TTC549 (cell line): Measurements from ENCODE around the gene B3GAT3.
"Not testable (repeated sequence)": the region's sequence is repeated elsewhere in the genome, so short reads cannot be mapped to it uniquely, and the experiment has no call there.

Experiments used
- FAIRE-seq: peaks from 2 replicates; lab custom pipeline; 2012; peaks lifted over from hg19 to GRCh38; lab: Jason Lieb, UNC

B3GAT3 gene

GRCh38 chr11:62621567-62622470, at the start of gene B3GAT3:
Gene B3GAT3 (minus strand): TSS chr11:62621986. CDS start chr11:62621947, 39 bp downstream.
- peak; percentile 49 for FAIRE-seq

DNA sequence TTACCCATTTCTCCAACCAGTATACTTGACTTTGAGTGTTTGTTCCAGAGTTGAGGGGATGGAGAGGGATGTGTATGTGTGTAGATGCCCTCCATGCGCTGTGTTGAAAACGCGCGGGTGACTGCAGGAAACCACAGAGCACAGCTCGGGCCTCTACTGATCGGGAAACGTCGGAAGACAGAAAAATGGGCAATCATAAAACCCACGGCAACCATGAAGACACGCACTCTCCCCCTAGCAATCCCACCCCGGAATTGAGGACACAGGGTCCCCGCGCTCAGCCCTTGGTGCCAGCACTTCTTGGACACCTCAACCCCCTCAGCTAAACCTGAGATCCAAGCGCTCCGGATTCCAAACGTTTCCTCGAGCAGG, 49.4 kb upstream of the B3GAT3 start:
- FAIRE-seq, result no peak

DNA sequence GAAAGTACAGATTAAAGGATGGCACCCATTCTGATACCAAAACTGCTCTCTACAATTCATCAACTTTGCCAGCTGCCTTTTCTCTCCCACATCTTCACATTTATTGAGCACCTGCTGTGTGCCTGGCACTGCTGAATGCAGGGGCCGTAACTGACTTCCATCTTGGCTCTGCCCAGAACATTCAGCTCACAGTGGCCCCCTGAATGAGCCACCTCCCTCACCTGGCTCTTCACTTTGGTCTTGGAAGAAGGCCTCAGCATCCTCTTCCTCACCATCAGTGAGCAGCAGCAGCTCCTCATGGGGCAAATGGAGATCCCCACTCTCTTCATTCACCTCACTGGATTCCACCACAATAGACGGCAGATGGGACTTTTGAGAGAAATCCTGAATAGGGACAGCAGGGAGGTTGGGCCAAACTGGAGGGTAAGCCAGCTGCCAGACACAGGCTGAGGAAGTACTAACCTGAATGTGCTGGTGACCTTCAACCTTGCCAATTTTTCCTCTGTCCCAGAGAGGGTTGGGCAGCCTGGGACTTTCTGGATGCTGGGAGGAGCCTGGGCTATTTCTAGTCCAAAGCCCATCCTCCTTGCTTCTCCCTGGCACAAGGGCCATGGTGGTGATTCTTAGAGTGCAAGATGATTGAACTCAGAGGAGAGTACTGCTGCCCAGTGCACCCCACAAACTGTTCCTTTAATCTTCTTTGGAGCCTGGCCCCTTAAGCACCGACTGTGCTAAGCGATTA, 47.8 kb upstream of the B3GAT3 start:
- no peak for FAIRE-seq

DNA sequence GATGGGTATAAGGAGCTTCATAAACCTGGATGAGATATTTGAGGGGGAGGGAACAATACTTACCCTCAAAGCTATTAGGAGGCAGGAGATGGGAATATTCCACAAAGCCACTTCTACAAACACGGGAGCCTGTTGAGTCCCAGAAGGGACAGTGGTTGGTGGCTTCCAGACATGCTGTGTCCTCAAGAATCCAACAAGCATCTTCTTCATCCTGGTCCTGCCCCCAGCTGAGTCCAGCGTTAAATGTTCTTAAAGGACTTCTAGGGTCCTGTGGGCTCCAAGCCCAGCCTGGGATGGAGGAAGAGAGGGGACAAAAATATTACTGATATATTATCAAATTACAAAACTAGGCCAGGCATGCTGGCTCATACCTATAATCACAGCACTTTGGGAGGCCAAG, 45.7 kb upstream of the B3GAT3 start:
- no peak for FAIRE-seq

DNA sequence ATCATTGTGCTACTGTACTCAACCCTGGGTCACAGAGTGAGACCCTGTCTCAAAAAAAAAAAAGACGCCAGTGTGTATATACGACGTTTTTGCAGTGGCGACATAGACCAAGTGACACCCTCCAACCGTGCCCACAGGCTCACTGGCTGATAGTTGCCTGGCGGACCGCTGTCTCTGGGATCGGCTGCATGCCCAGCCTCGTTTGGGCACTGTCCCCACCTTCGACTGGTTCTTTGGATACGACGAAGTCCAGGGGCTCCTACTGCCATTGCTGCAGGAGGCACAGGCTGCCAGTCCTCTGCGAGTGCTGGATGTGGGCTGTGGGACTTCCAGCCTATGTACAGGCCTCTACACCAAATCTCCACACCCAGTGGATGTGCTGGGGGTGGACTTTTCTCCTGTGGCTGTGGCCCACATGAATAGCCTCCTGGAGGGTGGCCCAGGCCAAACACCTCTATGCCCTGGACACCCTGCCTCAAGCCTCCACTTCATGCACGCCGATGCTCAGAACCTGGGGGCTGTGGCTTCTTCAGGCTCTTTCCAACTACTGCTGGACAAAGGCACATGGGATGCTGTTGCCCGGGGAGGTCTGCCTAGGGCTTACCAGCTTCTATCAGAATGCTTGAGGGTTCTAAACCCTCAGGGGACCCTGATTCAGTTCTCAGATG, 44.6 kb upstream of the B3GAT3 start:
- FAIRE-seq, result no peak

DNA sequence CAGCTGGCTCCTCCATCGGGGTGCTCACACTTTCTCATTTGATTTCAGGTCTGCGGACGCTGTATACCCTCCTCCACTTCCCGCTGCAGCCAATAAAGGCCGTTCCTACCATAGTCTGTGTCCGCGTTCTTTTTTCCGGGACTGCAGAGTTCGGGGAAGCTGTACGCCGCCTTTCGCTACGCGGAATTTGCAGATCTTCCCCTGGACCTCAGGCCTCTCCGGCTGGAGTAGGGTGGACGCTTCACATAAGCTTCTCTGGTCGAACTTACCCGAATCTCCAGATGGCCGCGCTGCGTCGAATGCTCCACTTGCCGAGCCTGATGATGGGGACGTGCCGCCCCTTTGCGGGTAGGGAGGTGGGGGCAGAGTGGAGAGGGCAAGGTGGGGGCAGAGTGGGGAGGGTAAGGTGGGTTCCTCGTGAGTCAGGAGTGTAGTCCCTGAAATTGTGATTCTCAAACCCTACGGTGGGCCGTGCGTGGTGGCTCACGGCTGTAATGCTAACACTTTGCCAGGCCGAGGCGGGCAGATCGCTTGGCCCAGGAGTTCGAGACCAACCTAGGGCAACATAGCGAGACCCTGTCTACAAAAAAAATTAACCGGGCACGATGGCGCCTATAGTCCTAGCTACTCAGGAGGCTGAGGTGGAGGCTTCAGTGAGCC, 43.9 kb upstream of the B3GAT3 start:
- FAIRE-seq, result no peak

DNA sequence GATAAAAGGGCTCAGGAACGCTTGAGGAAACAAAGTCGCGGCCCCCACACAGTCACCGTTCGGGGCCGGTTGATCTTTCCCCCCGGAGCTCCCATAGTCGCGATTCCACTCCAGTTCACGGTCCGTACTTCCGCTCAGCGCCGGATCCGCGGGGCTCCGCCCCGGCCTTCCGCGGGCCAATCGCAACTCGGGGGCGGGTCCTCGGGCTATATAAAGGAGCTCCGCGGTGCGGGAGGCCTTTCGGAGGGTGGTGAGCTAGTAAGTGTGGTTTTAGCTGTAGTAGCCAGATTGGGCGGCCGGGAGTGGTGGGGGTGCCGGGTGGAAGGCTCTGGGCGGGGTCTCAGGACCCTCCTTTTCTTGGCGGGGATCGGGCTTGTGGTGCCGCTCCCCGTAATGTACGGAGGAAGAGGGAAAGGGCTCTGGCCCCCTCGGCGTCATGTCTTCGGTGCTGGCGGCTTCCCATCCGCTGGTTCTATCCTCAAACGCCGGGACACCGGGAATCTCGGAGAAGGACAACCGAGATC, 43.4 kb upstream of the B3GAT3 start, which contains the start of the genes C11orf98 and CSKMT:
TSS of gene C11orf98 (minus strand) at position 136 of the 524 bp plus-strand sequence. CDS start at position 95, 41 bp downstream.
TSS of gene CSKMT (plus strand) at position 238 of the 524 bp plus-strand sequence. CDS start 568 bp downstream, outside the sequence.
- no peak for FAIRE-seq

GRCh38 chr11:62664405-62665074, 42.8 kb upstream of the B3GAT3 start:
- FAIRE-seq, result no peak

DNA sequence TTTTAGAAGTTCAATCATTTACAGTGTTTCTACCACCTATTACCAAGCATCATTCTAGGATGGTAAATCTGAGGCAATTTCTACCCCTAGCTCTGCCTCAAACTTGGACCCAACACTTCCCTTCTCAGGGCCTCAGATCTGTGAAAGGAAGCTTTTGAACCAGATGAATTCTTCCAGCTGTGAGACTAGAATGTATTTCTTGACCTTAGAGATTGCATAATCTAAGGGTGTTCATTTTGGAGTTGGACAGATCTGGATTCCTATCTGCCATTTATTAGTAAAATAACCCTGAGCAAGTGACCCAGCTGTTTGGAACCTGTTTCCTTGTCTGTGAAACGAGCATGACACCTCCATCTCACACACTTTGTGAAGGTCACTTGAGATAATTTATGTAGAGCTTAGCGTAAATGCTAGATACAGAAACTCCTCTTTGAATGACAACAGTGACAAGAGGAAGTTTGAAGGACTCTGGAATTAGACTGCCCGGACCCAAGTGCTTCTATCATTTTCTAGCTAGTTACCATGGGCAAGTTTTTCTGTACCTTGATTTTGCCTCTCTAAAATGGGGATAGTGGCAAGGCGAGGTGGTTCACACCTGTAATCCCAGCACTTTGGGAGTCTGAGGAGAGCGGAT, 35.1 kb upstream of the B3GAT3 start:
- no peak for FAIRE-seq

DNA sequence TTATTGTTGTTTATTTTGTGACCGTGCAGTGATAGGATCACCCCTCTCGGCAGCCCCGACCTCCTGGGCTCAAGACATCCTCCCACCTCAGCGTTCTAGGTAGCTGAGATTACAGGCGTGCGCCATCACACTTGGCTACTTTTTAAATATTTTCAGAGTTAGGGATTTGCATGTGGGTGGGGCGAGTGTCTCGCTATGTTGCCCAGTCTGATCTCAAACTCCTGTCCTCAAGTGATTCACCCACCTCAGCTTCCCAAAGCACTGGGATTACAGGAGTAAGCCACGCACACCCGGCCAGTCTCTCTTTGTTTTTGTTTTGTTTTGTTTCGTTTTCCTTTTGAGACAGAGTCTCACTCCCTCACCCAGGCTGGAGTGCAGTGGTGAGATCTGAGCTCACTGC, 32.5 kb upstream of the B3GAT3 start:
- no peak for FAIRE-seq

GRCh38 chr11:62652161-62653006, 30.6 kb upstream of the B3GAT3 start:
- no peak for FAIRE-seq

DNA sequence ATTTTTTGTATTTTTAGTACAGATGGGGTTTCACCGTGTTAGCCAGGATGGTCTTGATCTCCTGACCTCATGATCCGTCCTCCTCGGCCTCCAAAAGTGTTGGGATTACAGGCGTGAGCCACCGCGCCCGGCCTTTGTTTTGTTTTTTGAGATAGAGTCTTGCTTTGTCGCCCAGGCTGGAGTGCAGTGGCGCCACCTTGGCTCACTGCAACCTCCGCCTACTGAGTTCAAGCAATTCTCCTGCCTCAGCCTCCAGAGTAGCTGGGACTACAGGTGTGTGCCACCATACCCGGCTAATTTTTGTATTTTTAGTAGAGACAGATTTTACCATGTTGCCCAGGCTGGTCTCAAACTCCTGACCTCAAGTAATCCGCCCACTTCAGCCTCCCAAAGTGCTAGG, 28.5 kb upstream of the B3GAT3 start:
- FAIRE-seq, result not testable (repeated sequence)

GRCh38 chr11:62649486-62649885, 27.7 kb upstream of the B3GAT3 start:
- FAIRE-seq, result no peak

- FAIRE-seq, result no peak
These were observed 27.2 kb upstream of the B3GAT3 start for GRCh38 chr11:62648967-62649364.

GRCh38 chr11:62648185-62648966, 26.6 kb upstream of the B3GAT3 start:
- no peak for FAIRE-seq

GRCh38 chr11:62647609-62648005, 25.8 kb upstream of the B3GAT3 start:
- FAIRE-seq, result no peak

DNA sequence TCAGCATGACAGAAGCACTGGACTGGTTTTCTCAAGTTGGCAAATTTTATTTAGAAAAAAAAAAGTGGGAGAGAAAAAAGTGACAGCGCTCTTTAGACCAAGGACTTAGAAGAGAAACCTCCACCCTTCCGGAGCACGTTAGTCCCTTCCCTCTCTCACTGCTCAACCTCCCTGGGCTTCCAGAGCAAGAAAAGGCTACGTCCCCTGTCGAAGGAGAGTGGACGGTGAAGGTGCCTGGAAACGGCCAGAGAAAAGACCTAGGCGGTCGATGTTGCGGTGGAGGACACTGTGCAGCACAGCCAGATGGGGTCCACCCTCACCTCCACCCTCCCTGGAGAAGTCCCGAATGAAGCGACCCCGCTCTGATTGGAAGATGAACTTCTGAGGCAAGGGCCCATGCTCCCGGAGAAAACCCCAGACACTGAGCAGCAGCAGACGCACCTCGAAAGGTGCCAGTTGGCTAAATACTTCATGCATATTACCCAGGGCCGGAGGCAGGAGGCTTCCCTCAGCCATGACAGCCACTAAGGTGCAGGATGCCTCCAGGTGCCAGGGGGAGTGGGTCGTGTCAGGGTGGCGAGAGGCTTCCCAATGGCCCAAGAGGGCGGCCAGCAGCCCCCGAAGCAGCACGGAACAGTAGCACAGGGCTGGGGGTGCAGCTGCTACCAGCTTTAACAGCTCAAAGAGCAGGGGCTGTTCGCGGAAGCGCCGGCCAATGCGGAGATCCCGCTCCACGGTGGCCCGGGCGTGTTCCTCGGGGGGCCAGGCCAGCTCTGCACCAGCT, 25.2 kb upstream of the B3GAT3 start:
- FAIRE-seq, result no peak
